K562 (cell line): Measurements from ENCODE around the gene UBE2C. TPM values are rescaled to one million over a fixed set of nuclear protein-coding genes. Genes with fewer than 3 reads are reported as not detected.

Experiments
- ATAC-seq: fragments of 200-7000 bp; cut with Tn5 transposase; 3 replicates; pipeline ENCODE4 v1.9.1; 2020; ENCODE audit warnings: moderate library complexity
- BruUV-seq: library from RNA; stranded (reverse); fragments of 400-500 nt; replicated peaks from 2 replicates; lab custom pipeline; 2021; lab: Mats Ljungman, UMichigan
- CTCF ChIA-PET: fragments of 300-600 bp; formaldehyde crosslinking; extraction: SDS; loops from one replicate; lab custom pipeline; 2021; ENCODE audit warnings: low intra/inter-chr PET ratio; lab: Yijun Ruan, JAX
- POLR2A ChIA-PET: fragments of 300-600, 350-650 bp; sonication (Branson Sonifier 250); formaldehyde crosslinking; extraction: SDS; loops from one replicate; lab custom pipeline; 2021; ENCODE audit warnings: antibody characterized with exemption, inconsistent platforms; lab: Yijun Ruan, JAX
- DNase-seq, 4 experiments: peaks; one replicate each; pipeline versions ENCODE4 v3.0.0 to v3.0.0-alpha.2; 2011 to 2018; ENCODE audit warnings: low spot score in 3 of 4, mixed read lengths in 3 of 4; ENCODE audit errors: extremely low read depth in 1 of 4
- FAIRE-seq: peaks from 2 replicates; lab custom pipeline; 2011; peaks lifted over from hg19 to GRCh38; lab: Jason Lieb, UNC
- H2AFZ ChIP-seq: 2 replicates; pipeline ENCODE4 v1.6.0; 2011; ENCODE audit warnings: low read depth, low read length, control low read depth, inconsistent platforms
- H3K27ac ChIP-seq: fragments of 200-600 bp; 3 replicates; pipeline ENCODE4 v1.8.0; 2011; ENCODE audit warnings: low read depth, mild to moderate bottlenecking, control low read depth, inconsistent platforms, low read length, moderate library complexity, mixed read lengths; ENCODE audit errors: extremely low read depth
- H3K27me3 ChIP-seq, 2 experiments: fragments of 300-600 bp in 1 of 2; 2 replicates in 1 of 2; 3 replicates in 1 of 2; pipeline versions ENCODE4 v1.6.0 to v1.8.0; 2011; ENCODE audit warnings: inconsistent platforms in 2 of 2, low read length in 2 of 2, mild to moderate bottlenecking in 1 of 2, mixed read lengths in 1 of 2, moderate library complexity in 1 of 2; ENCODE audit not compliant: control insufficient read depth in 2 of 2, insufficient read depth in 2 of 2
- H3K36me3 ChIP-seq: fragments of 300-600 bp; 3 replicates; pipeline ENCODE4 v1.8.0; 2011; ENCODE audit warnings: mild to moderate bottlenecking, low read length, inconsistent platforms; ENCODE audit not compliant: control insufficient read depth, insufficient read depth
- H3K4me1 ChIP-seq, 2 experiments: fragments of 200-600 bp in 1 of 2; replicated peaks in 1 of 2; 2 replicates in 1 of 2; 3 replicates in 1 of 2; pipeline versions ENCODE4 v1.5.1 to v1.8.0; 2011; ENCODE audit warnings: inconsistent platforms in 2 of 2, low read length in 2 of 2, mild to moderate bottlenecking in 1 of 2, mixed read lengths in 1 of 2, moderate library complexity in 1 of 2; ENCODE audit not compliant: control insufficient read depth in 2 of 2, insufficient read depth in 2 of 2
- H3K4me2 ChIP-seq: 2 replicates; pipeline ENCODE4 v1.6.1; 2011; ENCODE audit warnings: low read length, control low read depth, inconsistent platforms, mixed read lengths; ENCODE audit not compliant: insufficient read depth
- H3K4me3 ChIP-seq: fragments of 200-600 bp; sonication (generic), shearing (Covaris generic); 2 replicates; pipeline ENCODE4 v1.5.1; 2016; ENCODE audit warnings: control low read depth, inconsistent platforms
- H3K79me2 ChIP-seq: fragments of 200-600 bp; 3 replicates; pipeline ENCODE4 v1.8.0; 2011; ENCODE audit warnings: low read length, inconsistent platforms; ENCODE audit not compliant: control insufficient read depth, insufficient read depth
- H3K9ac ChIP-seq, 2 experiments: 2 replicates each; pipeline versions ENCODE4 v1.6.0 to v1.6.1; 2011; ENCODE audit warnings: low read depth in 2 of 2, low read length in 2 of 2, control low read depth in 1 of 2, inconsistent platforms in 1 of 2, mild to moderate bottlenecking in 1 of 2, mixed read lengths in 1 of 2; ENCODE audit not compliant: insufficient read depth in 1 of 2
- H3K9me1 ChIP-seq: one replicate; pipeline ENCODE4 v1.6.0; 2011; ENCODE audit warnings: inconsistent platforms, mild to moderate bottlenecking, low read length, moderate library complexity; ENCODE audit not compliant: control insufficient read depth, insufficient read depth
- H3K9me3 ChIP-seq: replicated peaks from 2 replicates; pipeline ENCODE4 v1.5.1; 2011; ENCODE audit warnings: low read depth, low read length, inconsistent platforms; ENCODE audit not compliant: control insufficient read depth, insufficient read depth
- H4K20me1 ChIP-seq: replicated peaks from 2 replicates; pipeline ENCODE4 v1.6.1; 2011; ENCODE audit warnings: low read length, inconsistent platforms, mixed read lengths; ENCODE audit not compliant: control insufficient read depth, insufficient read depth
- NFIC ChIP-seq: fragments of 450-650 bp; IDR thresholded peaks from 2 replicates; pipeline ENCODE4 v1.6.1; 2017; ENCODE audit warnings: mild to moderate bottlenecking, inconsistent platforms
- TEAD2 ChIP-seq: fragments of 450-650 bp; IDR thresholded peaks from 2 replicates; pipeline ENCODE4 v1.6.1; 2016; ENCODE audit warnings: missing genetic modification characterization, control low read depth, missing compliant biosample characterization
- WGBS: fragments of 100-300 bp; shearing (Covaris generic); methylation state at CpG from one replicate; pipeline ENCODE4 v1.1.6; 2016; ENCODE audit warnings: low coverage, mixed read lengths; ENCODE audit not compliant: insufficient coverage; ENCODE audit errors: missing lambda C conversion rate; 5-methylcytosine and 5-hydroxymethylcytosine counted together
- in situ Hi-C: fragments of 300-500 bp; cut with MboI; formaldehyde crosslinking; loops from 4 replicates; pipeline ENCODE4 v1.15.0; 2018; ENCODE audit warnings: inconsistent platforms, mixed read lengths
- intact Hi-C: fragments of 100-400 bp; cut with micrococcal nuclease; formaldehyde crosslinking; loops from 2 replicates; pipeline ENCODE4 v1.14.2; 2022
- polyA plus RNA-seq, 8 experiments: library from polyadenylated mRNA; depleted of rRNA in 4 of 8; stranded (reverse) in 5 of 8; unstranded in 3 of 8; fragments of >200 nt; fragmentation: Nextera tagmentation in 2 of 8; fragmentation: Illumina TruSeq in 1 of 8; extraction: Ambion mirVana in 2 of 8; extraction: Trizol in 1 of 8; gene quantifications; 2 replicates each; pipeline versions ENCODE4 v1.2.1 to v1.2.3, GENCODE V29; 2011 to 2014; ENCODE audit warnings: inconsistent platforms in 1 of 8, missing spikeins in 1 of 8
- total RNA-seq, 7 experiments: library from RNA; depleted of rRNA in 6 of 7; stranded (reverse); fragments of >200 nt in 6 of 7; fragmentation: Illumina TruSeq in 2 of 7; extraction: Trizol in 2 of 7; gene quantifications; 2 replicates each; pipeline versions ENCODE4 v1.2.1 to v1.2.3, GENCODE V29; 2011 to 2021; ENCODE audit warnings: low replicate concordance in 1 of 7
- TF ChIP-seq, protein P1 (sequence below): IDR thresholded peaks from 3 replicates; pipeline ENCODE4 v1.6.1; 2011; ENCODE audit warnings: borderline replicate concordance, mild to moderate bottlenecking; ENCODE audit not compliant: insufficient read length, insufficient read depth

UBE2C gene
- total and polyA plus RNA-seq, 9 of the 15 experiments (the other 6 are each of a cell fraction or from before 2014, with no cell fraction given) = 0.51 to 1.6 (median 0.69) TPM

DNA sequence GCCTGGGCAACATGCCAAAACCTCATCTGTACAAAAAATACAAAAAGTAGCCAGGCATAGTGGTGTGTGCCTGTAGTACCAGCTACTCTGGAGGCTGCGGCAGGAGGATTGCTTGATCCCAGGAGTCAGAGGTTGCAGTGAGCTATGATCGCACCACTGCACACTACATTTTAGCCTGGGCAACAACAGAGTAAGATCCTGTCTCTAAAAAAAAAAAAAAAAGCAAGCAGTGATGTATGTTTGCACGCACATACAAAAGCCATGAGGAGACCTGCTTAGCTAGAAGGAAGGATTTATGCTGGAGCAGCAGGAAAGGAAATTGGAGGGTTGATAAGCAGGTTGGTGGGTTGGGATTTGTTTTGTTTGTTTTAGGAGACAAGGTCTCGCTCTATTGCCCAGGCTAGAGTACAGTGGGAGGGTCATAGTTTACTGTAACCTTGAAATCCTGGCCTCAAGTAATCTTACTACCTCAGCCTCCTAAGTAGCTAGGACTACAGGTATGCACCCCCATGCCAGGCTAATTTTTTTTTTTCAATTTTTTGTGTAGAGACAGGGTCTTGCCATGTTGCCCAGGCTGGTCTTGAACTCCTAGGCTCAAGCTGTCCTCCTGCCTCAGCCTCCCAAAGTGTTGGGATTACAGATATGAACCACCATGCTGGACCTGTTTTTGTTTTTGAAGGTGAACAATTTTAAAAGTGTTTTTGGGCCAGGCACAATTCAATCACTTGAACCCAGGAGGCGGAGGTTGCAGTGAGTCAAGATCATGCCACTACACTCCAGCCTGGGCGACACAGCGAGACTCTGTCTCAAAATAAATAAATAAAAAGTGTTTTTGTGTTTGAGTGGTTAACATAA lies 49.0 kb downstream of the UBE2C start:
- POLR2A ChIA-PET = interaction anchor here (0.7 to 1.1 kb wide), 3 partner anchors 24 to 108 kb away, joined by 3 read pairs; partner anchors contain the start of genes CTSA and NEURL2
- BruUV-seq = no TSS peak
- H3K4me2 ChIP-seq = no peak overlapping the region
- H2AFZ ChIP-seq = no peak overlapping the region
- intact Hi-C loops = no loop called here
- ATAC-seq (no peak), DNase-seq (peak in 1 of 4 experiments; percentile 45), FAIRE-seq (no peak)
- in situ Hi-C loops = no loop called here
- peaks cover 9 to 22% of the 10 kb centered on the region in 2 experiments for H3K4me1 ChIP-seq
- no peak overlapping the region for H3K9ac ChIP-seq
- H3K9me3 ChIP-seq = no peaks in the 10 kb centered on the region
- H3K36me3 ChIP-seq = no peaks in the 10 kb centered on the region
- TF ChIP-seq NFIC = peak; percentile 88
- TF ChIP-seq TEAD2 (tag) = no peak
- TF ChIP-seq, protein P1, sequence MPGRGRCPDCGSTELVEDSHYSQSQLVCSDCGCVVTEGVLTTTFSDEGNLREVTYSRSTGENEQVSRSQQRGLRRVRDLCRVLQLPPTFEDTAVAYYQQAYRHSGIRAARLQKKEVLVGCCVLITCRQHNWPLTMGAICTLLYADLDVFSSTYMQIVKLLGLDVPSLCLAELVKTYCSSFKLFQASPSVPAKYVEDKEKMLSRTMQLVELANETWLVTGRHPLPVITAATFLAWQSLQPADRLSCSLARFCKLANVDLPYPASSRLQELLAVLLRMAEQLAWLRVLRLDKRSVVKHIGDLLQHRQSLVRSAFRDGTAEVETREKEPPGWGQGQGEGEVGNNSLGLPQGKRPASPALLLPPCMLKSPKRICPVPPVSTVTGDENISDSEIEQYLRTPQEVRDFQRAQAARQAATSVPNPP = no peak
- no peaks in the 10 kb centered on the region for H3K9me1 ChIP-seq
- peaks cover 16% of the 10 kb centered on the region for H3K79me2 ChIP-seq
- H4K20me1 ChIP-seq = no peaks in the 10 kb centered on the region
- WGBS = 79% methylated on average over 7 of the region's 7 CpGs
- CTCF ChIA-PET = interaction anchor here (0.7 kb wide), 1 partner anchor 39 kb away, joined by 4 read pairs; no protein-coding TSS in a partner anchor
- no peaks in the 10 kb centered on the region for H3K27me3 ChIP-seq
- no peak overlapping the region for H3K4me3 ChIP-seq
- no peak overlapping the region for H3K27ac ChIP-seq
